CD8-positive, alpha-beta memory T cell (primary cell): ENCODE data around the gene SYTL3. TPM values are rescaled to one million over a fixed set of nuclear protein-coding genes. Genes with fewer than 3 reads are reported as not detected.

Source experiments
- CTCF ChIA-PET: fragments of 350-600 bp; sonication (Branson Sonifier 250); formaldehyde crosslinking; loops from one replicate; lab custom pipeline; 2021; ENCODE audit warnings: antibody characterized with exemption; lab: Charles Lee
- POLR2A ChIA-PET: fragments of 350-600 bp; sonication (Branson Sonifier 250); formaldehyde crosslinking; loops from one replicate; lab custom pipeline; 2021; ENCODE audit warnings: antibody characterized with exemption; lab: Charles Lee
- DNase-seq, 5 donors: peaks; one replicate each; pipeline versions ENCODE4 v3.0.0 to v3.0.0-alpha.2; 2020 to 2022; ENCODE audit warnings: mixed read lengths in 1 of 5
- H3K27ac ChIP-seq: one replicate; pipeline ENCODE4 v1.7.0; 2013; ENCODE audit warnings: low read depth, mild to moderate bottlenecking, low read length, moderate library complexity
- H3K27me3 ChIP-seq: 2 replicates; pipeline ENCODE4 v1.7.0; 2013; ENCODE audit warnings: low read length, mild to moderate bottlenecking; ENCODE audit not compliant: insufficient read depth, poor library complexity, severe bottlenecking
- H3K36me3 ChIP-seq: 2 replicates; pipeline ENCODE4 v1.7.0; 2013; ENCODE audit warnings: mild to moderate bottlenecking, low read length, moderate library complexity; ENCODE audit not compliant: insufficient read depth
- H3K4me1 ChIP-seq: 2 replicates; pipeline ENCODE4 v1.7.0; 2013; ENCODE audit warnings: mild to moderate bottlenecking, low read length, moderate library complexity; ENCODE audit not compliant: insufficient read depth
- H3K4me3 ChIP-seq: 2 replicates; pipeline ENCODE4 v1.7.0; 2013; ENCODE audit warnings: mild to moderate bottlenecking, low read length
- H3K9me3 ChIP-seq: 2 replicates; pipeline ENCODE4 v1.7.0; 2013; ENCODE audit warnings: mild to moderate bottlenecking, low read length
- H3K27ac Mint-ChIP-seq, 8 donors: one replicate each; pipeline ENCODE4 v1.8.0; 2020 to 2021; ENCODE audit warnings: mixed read lengths in 8 of 8, mild to moderate bottlenecking in 6 of 8, inconsistent platforms in 3 of 8, moderate library complexity in 3 of 8
- H3K27me3 Mint-ChIP-seq, 2 donors: one replicate each; pipeline ENCODE4 v1.8.0; 2020 to 2021; ENCODE audit warnings: mixed read lengths in 2 of 2, mild to moderate bottlenecking in 1 of 2, moderate library complexity in 1 of 2
- H3K36me3 Mint-ChIP-seq, 3 donors: one replicate each; pipeline ENCODE4 v1.8.0; 2020 to 2021; ENCODE audit warnings: mixed read lengths in 3 of 3, inconsistent platforms in 1 of 3, mild to moderate bottlenecking in 1 of 3
- H3K4me1 Mint-ChIP-seq, 3 donors: one replicate each; pipeline ENCODE4 v1.8.0; 2020 to 2021; ENCODE audit warnings: mixed read lengths in 3 of 3, inconsistent platforms in 1 of 3, mild to moderate bottlenecking in 1 of 3
- H3K4me3 Mint-ChIP-seq, 7 donors: one replicate each; pipeline ENCODE4 v1.8.0; 2020 to 2021; ENCODE audit warnings: mixed read lengths in 7 of 7, mild to moderate bottlenecking in 6 of 7, moderate library complexity in 4 of 7, inconsistent platforms in 2 of 7
- H3K9me3 Mint-ChIP-seq, 5 donors: one replicate each; pipeline ENCODE4 v1.8.0; 2020 to 2022; ENCODE audit warnings: mixed read lengths in 5 of 5, mild to moderate bottlenecking in 3 of 5, moderate library complexity in 2 of 5, inconsistent platforms in 1 of 5
- polyA plus RNA-seq: library from polyadenylated mRNA; unstranded; fragments of 300-500 nt; fragmentation: Illumina TruSeq; gene quantifications from one replicate; pipeline ENCODE4 v1.2.3, GENCODE V29; 2021
- total RNA-seq, 2 experiments: library from RNA; stranded (reverse); gene quantifications; one replicate each; pipeline ENCODE4 v1.2.3, GENCODE V29; 2021

The SYTL3 gene
- total and polyA plus RNA-seq, 3 experiments from 2014 or later: 19.5 to 102 (median 96.6) TPM

GRCh38 chr6:158808442-158808833, 158.6 kb downstream of the SYTL3 start:
- peaks cover 13% of the 10 kb centered on the region for H3K36me3 ChIP-seq
- peak overlapping the region; percentile 79 to 96 (median 92) for H3K27ac Mint-ChIP-seq
- peaks cover 92% of the 10 kb centered on the region for H3K4me1 ChIP-seq
- H3K4me3 ChIP-seq: no peak overlapping the region
- H3K27me3 Mint-ChIP-seq: no peaks in the 10 kb centered on the region
- H3K4me3 Mint-ChIP-seq: peak overlapping the region; percentile 54 to 81 (median 69)
- H3K36me3 Mint-ChIP-seq: peaks cover 11 to 89% (median 28%) of the 10 kb centered on the region in 3 donors
- H3K27ac ChIP-seq: no peak overlapping the region
- H3K27me3 ChIP-seq: no peaks in the 10 kb centered on the region
- H3K4me1 Mint-ChIP-seq: peaks cover 94 to 100% (median 100%) of the 10 kb centered on the region in 3 donors
- no peaks in the 10 kb centered on the region for H3K9me3 ChIP-seq
- H3K9me3 Mint-ChIP-seq: no peaks in the 10 kb centered on the region
- DNase-seq: no peak
- ChIA-PET CTCF (interaction anchor here (1.2 to 2.4 kb wide), 13 partner anchors 9 to 192 kb away, joined by 3 to 8 read pairs (median 6); partner anchors contain the start of genes EZR and RSPH3), POLR2A (interaction anchor here (1.0 to 5.3 kb wide), 8 partner anchors 9 to 164 kb away, joined by 4 to 68 read pairs (median 10); partner anchors contain the start of genes DYNLT1 and EZR)

GRCh38 chr6:158808941-158809678, 159.3 kb downstream of the SYTL3 start:
- Mint-ChIP-seq H3K27me3 (no peaks in the 10 kb centered on the region), H3K36me3 (peaks cover 16 to 93% (median 30%) of the 10 kb centered on the region in 3 donors), H3K4me1 (peaks cover 94 to 100% (median 100%) of the 10 kb centered on the region in 3 donors), H3K27ac (peak overlapping the region; percentile 71 to 96 (median 92)), H3K9me3 (no peaks in the 10 kb centered on the region), H3K4me3 (peak overlapping the region; percentile 54 to 81 (median 67))
- no peaks in the 10 kb centered on the region for H3K9me3 ChIP-seq
- H3K27me3 ChIP-seq: no peaks in the 10 kb centered on the region
- no peak overlapping the region for H3K4me3 ChIP-seq
- ChIA-PET POLR2A (interaction anchor here (1.0 to 5.3 kb wide), 7 partner anchors 8 to 165 kb away, joined by 3 to 68 read pairs (median 16); partner anchors contain the start of genes DYNLT1 and EZR), CTCF (interaction anchor here (0.7 to 2.4 kb wide), 16 partner anchors 10 to 191 kb away, joined by 3 to 8 read pairs (median 4); partner anchors contain the start of genes EZR and RSPH3)
- peaks cover 13% of the 10 kb centered on the region for H3K36me3 ChIP-seq
- DNase-seq: peak; percentile 29 to 81 (median 49)
- H3K27ac ChIP-seq: peak overlapping the region; percentile 1
- peaks cover 94% of the 10 kb centered on the region for H3K4me1 ChIP-seq

DNA sequence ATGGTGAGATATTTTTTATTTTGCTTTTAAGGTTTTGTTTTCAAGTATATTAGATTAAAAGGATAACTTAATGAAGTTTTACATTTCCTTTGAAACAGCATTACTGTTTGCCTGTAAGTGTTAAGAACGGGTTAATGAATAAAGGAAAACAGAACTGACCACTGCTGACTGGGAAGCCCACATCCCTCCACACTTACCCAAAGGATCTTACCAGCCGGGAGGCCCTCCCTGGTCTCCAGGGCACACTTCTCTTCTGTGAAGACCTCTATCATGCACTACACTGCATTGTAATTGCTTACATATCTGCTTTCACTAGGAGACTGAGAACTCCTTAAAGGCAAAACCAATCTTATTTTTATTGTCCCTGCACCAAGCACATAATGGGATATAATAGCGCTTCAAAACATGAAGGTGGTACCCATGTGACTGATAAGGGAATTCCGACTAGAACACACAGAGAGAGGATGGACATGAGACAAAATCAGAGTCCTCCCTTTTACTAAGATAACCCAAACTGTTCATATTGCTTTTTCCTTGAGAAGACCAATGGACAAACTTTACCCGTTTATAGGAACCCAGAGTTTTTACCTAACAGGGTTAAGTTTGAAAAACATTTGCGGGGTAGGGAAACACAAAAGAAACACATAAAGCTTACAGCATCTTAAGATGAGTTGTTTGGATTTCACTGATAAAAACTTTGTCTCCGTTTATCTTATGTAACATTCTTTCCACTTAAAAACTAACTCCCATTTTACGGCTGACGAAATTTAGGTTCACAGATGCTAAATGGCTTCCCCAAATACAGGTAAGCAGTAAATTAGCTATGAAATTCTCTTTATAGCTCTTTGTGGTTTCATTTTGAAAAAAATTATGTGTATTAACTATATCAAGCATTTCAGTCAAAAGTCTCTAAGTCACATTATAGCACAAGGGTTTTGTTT, 160.6 kb downstream of the SYTL3 start:
- Mint-ChIP-seq H3K9me3 (no peaks in the 10 kb centered on the region), H3K27ac (peak overlapping the region; percentile 34 to 96 (median 90)), H3K4me1 (peaks cover 97 to 100% (median 100%) of the 10 kb centered on the region in 3 donors), H3K36me3 (peaks cover 17 to 96% (median 33%) of the 10 kb centered on the region in 3 donors), H3K27me3 (no peaks in the 10 kb centered on the region), H3K4me3 (peak overlapping the region; percentile 56 to 81 (median 67))
- Histone ChIP-seq H3K9me3 (no peaks in the 10 kb centered on the region), H3K4me1 (peaks cover 98% of the 10 kb centered on the region), H3K4me3 (no peak overlapping the region), H3K27ac (no peak overlapping the region), H3K27me3 (no peaks in the 10 kb centered on the region), H3K36me3 (peaks cover 13% of the 10 kb centered on the region)
- CTCF ChIA-PET: interaction anchor here (1.1 to 4.5 kb wide), 5 partner anchors 18 to 162 kb away, joined by 3 to 41 read pairs (median 4); no protein-coding TSS in a partner anchor
- POLR2A ChIA-PET: interaction anchor here (1.1 to 5.3 kb wide), 4 partner anchors 9 to 59 kb away, joined by 3 to 68 read pairs (median 14); partner anchors contain the start of gene EZR
- DNase-seq: no peak

DNA sequence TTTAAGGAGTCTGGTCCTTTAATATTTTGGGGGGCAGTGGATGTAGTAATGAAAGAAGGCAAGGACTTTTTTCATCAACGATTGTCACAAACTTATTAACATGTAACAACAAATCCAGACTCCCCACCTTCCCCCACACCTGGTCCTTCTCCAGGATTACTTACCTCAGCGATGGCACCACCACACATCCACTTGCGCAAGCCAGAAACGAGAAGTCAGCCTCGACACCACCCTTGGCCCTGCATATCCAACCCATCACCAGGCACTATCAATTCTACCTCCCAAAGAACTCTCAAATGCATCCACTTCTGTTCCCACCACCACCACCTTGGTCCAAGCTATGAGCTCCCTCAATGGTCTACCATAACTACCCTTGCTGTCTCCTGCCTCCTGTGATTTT, 162.8 kb downstream of the SYTL3 start:
- no peak for DNase-seq
- Mint-ChIP-seq H3K9me3 (no peaks in the 10 kb centered on the region), H3K27ac (peak overlapping the region; percentile 87 to 100 (median 99)), H3K27me3 (no peaks in the 10 kb centered on the region), H3K4me1 (peaks cover 94 to 97% (median 96%) of the 10 kb centered on the region in 3 donors), H3K36me3 (peaks cover 25 to 98% (median 35%) of the 10 kb centered on the region in 3 donors), H3K4me3 (peak overlapping the region; percentile 32 to 100 (median 99))
- CTCF ChIA-PET: interaction anchor here (1.0 to 4.5 kb wide), 9 partner anchors 9 to 147 kb away, joined by 3 to 41 read pairs (median 6); no protein-coding TSS in a partner anchor
- H3K4me3 ChIP-seq: no peak overlapping the region
- POLR2A ChIA-PET: interaction anchor here (1.1 to 2.9 kb wide), 5 partner anchors 9 to 57 kb away, joined by 3 to 12 read pairs (median 5); no protein-coding TSS in a partner anchor
- H3K27me3 ChIP-seq: no peaks in the 10 kb centered on the region
- H3K4me1 ChIP-seq: peaks cover 96% of the 10 kb centered on the region
- no peak overlapping the region for H3K27ac ChIP-seq
- peaks cover 13% of the 10 kb centered on the region for H3K36me3 ChIP-seq
- no peaks in the 10 kb centered on the region for H3K9me3 ChIP-seq

DNA sequence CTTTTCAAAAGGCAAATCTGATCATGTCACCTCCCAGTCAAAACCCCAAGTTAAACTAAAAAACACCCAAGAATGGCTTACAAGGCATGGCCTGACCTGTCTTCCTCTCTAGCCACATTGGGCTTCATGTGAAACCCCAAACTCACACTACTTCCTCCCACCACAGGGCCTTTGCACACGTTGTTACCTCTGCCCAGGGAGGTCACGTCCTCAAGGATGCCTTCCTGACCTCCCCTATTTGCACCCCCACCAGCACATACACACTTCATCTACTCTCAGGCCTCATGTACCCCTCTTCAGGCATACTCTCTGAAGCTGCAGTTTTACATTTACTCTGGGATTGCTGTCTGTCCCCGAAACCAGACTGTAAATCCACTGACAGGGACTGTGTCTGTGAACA, 163.2 kb downstream of the SYTL3 start:
- Histone ChIP-seq H3K27me3 (no peaks in the 10 kb centered on the region), H3K4me1 (peaks cover 91% of the 10 kb centered on the region), H3K4me3 (peak overlapping the region; percentile 2), H3K9me3 (no peaks in the 10 kb centered on the region), H3K36me3 (peaks cover 9% of the 10 kb centered on the region), H3K27ac (no peak overlapping the region)
- peaks cover 0 to 3% of the 10 kb centered on the region in 2 donors for H3K27me3 Mint-ChIP-seq
- H3K4me3 Mint-ChIP-seq: peak overlapping the region; percentile 32 to 100 (median 99)
- ChIA-PET POLR2A (interaction anchor here (0.9 to 2.9 kb wide), 7 partner anchors 9 to 57 kb away, joined by 3 to 15 read pairs (median 8); no protein-coding TSS in a partner anchor), CTCF (interaction anchor here (0.7 to 4.5 kb wide), 14 partner anchors 9 to 160 kb away, joined by 3 to 41 read pairs (median 5); no protein-coding TSS in a partner anchor)
- peak overlapping the region; percentile 87 to 100 (median 99) for H3K27ac Mint-ChIP-seq
- H3K36me3 Mint-ChIP-seq: peaks cover 28 to 98% (median 34%) of the 10 kb centered on the region in 3 donors
- no peak for DNase-seq
- H3K4me1 Mint-ChIP-seq: peaks cover 90 to 93% (median 91%) of the 10 kb centered on the region in 3 donors
- peaks cover 0 to 2% (median 0%) of the 10 kb centered on the region in 5 donors for H3K9me3 Mint-ChIP-seq

Other genes with a start within 250 kb of the SYTL3 start
- 10 to 100 TPM; 16.0 to 16.6 TPM for gene TMEM181, start 90.0 kb upstream of the SYTL3 start, total RNA-seq
- gene TMEM181, start 90.0 kb upstream of the SYTL3 start, polyA plus RNA-seq: 11.2 TPM
- gene DYNLT1, start 5.3 kb upstream of the SYTL3 start, total RNA-seq: 100 to 1,000 TPM in 1 of 2 experiments, 10 to 100 TPM in 1; 94.8 to 103 TPM
- gene DYNLT1, start 5.3 kb upstream of the SYTL3 start, polyA plus RNA-seq: 83.2 TPM
- gene EZR, start 169.3 kb downstream of the SYTL3 start, total RNA-seq: 100 to 1,000 TPM; 296 to 299 TPM
- 325 TPM for gene EZR, start 169.3 kb downstream of the SYTL3 start, polyA plus RNA-seq